OCI-LY7 (cell line): ENCODE results near the gene FAM9A.
A peak's percentile ranks its signal among the peaks of the same experiment; 100 is the strongest.

Source experiments
- EZH2phosphoT487 ChIP-seq: fragments of 200-600 bp; sonication (generic); IDR thresholded peaks from 2 replicates; pipeline ENCODE4 v1.6.1; 2018; ENCODE audit warnings: low read depth, borderline replicate concordance, mild to moderate bottlenecking, mixed run types, antibody characterized with exemption, low read length, moderate library complexity, mixed read lengths
- TF ChIP-seq, protein P1 (sequence below): fragments of 200-600 bp; sonication (generic); conservative IDR thresholded peaks from 2 replicates; pipeline ENCODE4 v1.5.1; 2014; ENCODE audit warnings: mild to moderate bottlenecking, antibody characterized with exemption, low read length, moderate library complexity, mixed read lengths

GRCh38 chrX:8783097-8783713 is 18.0 kb downstream of the FAM9A start:
- TF ChIP-seq, protein P1, sequence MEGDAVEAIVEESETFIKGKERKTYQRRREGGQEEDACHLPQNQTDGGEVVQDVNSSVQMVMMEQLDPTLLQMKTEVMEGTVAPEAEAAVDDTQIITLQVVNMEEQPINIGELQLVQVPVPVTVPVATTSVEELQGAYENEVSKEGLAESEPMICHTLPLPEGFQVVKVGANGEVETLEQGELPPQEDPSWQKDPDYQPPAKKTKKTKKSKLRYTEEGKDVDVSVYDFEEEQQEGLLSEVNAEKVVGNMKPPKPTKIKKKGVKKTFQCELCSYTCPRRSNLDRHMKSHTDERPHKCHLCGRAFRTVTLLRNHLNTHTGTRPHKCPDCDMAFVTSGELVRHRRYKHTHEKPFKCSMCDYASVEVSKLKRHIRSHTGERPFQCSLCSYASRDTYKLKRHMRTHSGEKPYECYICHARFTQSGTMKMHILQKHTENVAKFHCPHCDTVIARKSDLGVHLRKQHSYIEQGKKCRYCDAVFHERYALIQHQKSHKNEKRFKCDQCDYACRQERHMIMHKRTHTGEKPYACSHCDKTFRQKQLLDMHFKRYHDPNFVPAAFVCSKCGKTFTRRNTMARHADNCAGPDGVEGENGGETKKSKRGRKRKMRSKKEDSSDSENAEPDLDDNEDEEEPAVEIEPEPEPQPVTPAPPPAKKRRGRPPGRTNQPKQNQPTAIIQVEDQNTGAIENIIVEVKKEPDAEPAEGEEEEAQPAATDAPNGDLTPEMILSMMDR, result peak; percentile 50
- no peak for TF ChIP-seq EZH2phosphoT487
